Ovary (tissue), 9 donors: Measurements from ENCODE around the gene FOXN1. TPM values are rescaled to one million over a fixed set of nuclear protein-coding genes. Genes with fewer than 3 reads are reported as not detected.
A peak's percentile ranks its signal among the peaks of the same experiment; 100 is the strongest.

ENCODE experiments used
- DNase-seq, 5 donors: peaks; one replicate each; pipeline ENCODE4 v3.0.0-alpha.2; 2019 to 2020
- H3K27ac ChIP-seq, 2 donors: fragments of 200-600 bp; one replicate each; pipeline versions ENCODE4 v1.5.1 to v1.8.0; 2019 to 2022
- H3K27me3 ChIP-seq: fragments of 200-600 bp; one replicate; pipeline ENCODE4 v1.8.0; 2022
- H3K36me3 ChIP-seq: fragments of 200-600 bp; sonication (generic); one replicate; pipeline ENCODE4 v1.5.1; 2019
- H3K4me1 ChIP-seq: one replicate; pipeline ENCODE4 v1.8.1; 2013; ENCODE audit warnings: mild to moderate bottlenecking, moderate library complexity; ENCODE audit not compliant: insufficient read depth
- H3K4me3 ChIP-seq: fragments of 200-600 bp; sonication (generic); one replicate; pipeline ENCODE4 v1.5.1; 2017
- H3K9me3 ChIP-seq, 2 donors: fragments of 200-600 bp in 1 of 2; sonication (generic) in 1 of 2; one replicate each; pipeline versions ENCODE4 v1.5.1 to v1.8.1; 2013 to 2019; ENCODE audit warnings: mild to moderate bottlenecking in 1 of 2, moderate library complexity in 1 of 2
- EP300 ChIP-seq: sonication (generic); formaldehyde crosslinking; IDR thresholded peaks from one replicate; pipeline ENCODE4 v1.6.1; 2017; ENCODE audit warnings: antibody characterized with exemption
- POLR2A ChIP-seq: fragments of 450-650 bp; IDR thresholded peaks from one replicate; pipeline ENCODE4 v1.6.1; 2017; ENCODE audit warnings: antibody characterized with exemption, mild to moderate bottlenecking, moderate library complexity
- WGBS, 3 donors: extraction: QIAGEN DNeasy Blood & Tissue Kit in 1 of 3; methylation state at CpG; one replicate each; pipeline versions ENCODE4 v1.1.5 to v1.1.7; 2013 to 2017; 5-methylcytosine and 5-hydroxymethylcytosine counted together
- intact Hi-C, 4 donors: fragments of 100-400 bp; cut with DNase I; formaldehyde crosslinking; loops; one replicate each; pipeline versions ENCODE4 v1.11.0 to v1.15.1; 2022 to 2023
- polyA plus RNA-seq, 2 donors: library from polyadenylated mRNA; stranded (reverse); fragments of 200-250 nt in 1 of 2; fragments of 350-450 nt in 1 of 2; fragmentation: Illumina TruSeq in 1 of 2; extraction: RNeasy Lipid Tissue Mini Kit (QIAGEN cat#74804) in 1 of 2; gene quantifications; one replicate each; pipeline ENCODE4 v1.2.3, GENCODE V29; 2013 to 2014
- total RNA-seq, 7 donors: library from RNA; depleted of rRNA in 2 of 7; stranded (reverse); fragments of >200 nt in 2 of 7; fragmentation: NEBNext Ultra II Directional in 3 of 7; extraction: Animal tissue kit (Norgen Biotek cat#: 25700) in 3 of 7; gene quantifications; one replicate each; pipeline versions ENCODE4 v1.1.0 to v1.2.4, GENCODE V29; 2016 to 2023
- TF ChIP-seq, protein P1 (sequence below), 3 donors: fragments of 450-650 bp in 2 of 3; fragments of 200-600 bp in 1 of 3; IDR thresholded peaks; one replicate each; pipeline versions ENCODE4 v1.5.1 to v1.8.0; 2016 to 2022; ENCODE audit warnings: antibody characterized with exemption in 3 of 3, mild to moderate bottlenecking in 1 of 3
- donor health status: DM: no; HTN: no; CAD: no; lungs with moderate emphysema.
- donor health status: DM: no; HTN: no; CAD: no.
- donor health status: Bipolar disorder and iron deficiency.
- donor health status: DM: yes; HTN: yes; CAD: no.
- donor health status: DM: no; HTN: no; CAD: no.
- donor health status: DM: yes; HTN: yes; CAD: no.

Gene FOXN1
- total and polyA plus RNA-seq, 9 donors = not detected

DNA sequence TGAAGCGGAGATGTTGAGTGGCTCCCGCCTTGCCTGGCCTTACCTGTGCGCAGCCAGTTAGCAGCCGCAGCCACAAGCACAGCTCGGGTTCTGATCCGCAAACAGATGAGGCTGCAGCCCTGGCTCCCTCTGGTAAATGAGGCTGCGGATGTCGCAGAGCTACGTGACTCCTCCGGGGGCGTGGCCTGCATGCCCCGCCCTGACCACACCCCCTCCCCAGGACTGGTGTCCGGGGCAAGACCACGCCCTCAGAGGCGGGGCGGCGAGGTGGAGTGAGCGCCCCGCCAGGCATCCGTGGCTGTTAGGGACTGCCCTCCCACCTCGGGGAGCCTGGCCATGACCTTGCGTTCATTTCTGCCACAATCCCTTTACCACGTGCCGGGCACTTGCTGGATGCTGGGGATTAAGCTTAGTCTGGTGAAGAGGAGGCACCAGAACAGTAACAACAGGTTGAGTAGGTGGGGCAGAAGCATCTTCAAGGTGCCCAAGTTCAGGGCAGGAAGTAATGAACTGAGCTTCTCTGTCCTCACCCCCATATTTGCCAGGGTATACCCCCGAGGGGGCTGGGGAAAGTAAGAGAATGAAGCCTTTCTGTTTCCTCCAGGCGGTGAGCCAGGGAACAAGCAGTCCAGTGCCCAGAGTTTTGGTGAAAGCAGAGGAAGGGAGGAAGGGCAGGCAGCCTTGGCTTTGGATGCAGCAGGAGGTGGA lies 70.8 kb downstream of the FOXN1 start, which contains the start of gene ALDOC:
ALDOC (minus strand) TSS at position 138 of the 708 bp plus-strand sequence. CDS start 1,363 bp downstream, outside the sequence.
- 4 to 9% (median 8%) methylated on average over 20 to 26 of the region's 26 CpGs for WGBS, 3 donors
- H3K27ac ChIP-seq = peak within 1 kb of the TSS; percentile 28 to 53
- DNase-seq = peak; percentile 97 to 98 (median 97)

GRCh38 chr17:28577466-28577824 lies 71.3 kb downstream of the FOXN1 start:
- no peaks in the 10 kb centered on the region for H3K36me3 ChIP-seq
- no peaks in the 10 kb centered on the region for H3K27me3 ChIP-seq
- H3K9me3 ChIP-seq = no peaks in the 10 kb centered on the region
- TF ChIP-seq, protein P1, sequence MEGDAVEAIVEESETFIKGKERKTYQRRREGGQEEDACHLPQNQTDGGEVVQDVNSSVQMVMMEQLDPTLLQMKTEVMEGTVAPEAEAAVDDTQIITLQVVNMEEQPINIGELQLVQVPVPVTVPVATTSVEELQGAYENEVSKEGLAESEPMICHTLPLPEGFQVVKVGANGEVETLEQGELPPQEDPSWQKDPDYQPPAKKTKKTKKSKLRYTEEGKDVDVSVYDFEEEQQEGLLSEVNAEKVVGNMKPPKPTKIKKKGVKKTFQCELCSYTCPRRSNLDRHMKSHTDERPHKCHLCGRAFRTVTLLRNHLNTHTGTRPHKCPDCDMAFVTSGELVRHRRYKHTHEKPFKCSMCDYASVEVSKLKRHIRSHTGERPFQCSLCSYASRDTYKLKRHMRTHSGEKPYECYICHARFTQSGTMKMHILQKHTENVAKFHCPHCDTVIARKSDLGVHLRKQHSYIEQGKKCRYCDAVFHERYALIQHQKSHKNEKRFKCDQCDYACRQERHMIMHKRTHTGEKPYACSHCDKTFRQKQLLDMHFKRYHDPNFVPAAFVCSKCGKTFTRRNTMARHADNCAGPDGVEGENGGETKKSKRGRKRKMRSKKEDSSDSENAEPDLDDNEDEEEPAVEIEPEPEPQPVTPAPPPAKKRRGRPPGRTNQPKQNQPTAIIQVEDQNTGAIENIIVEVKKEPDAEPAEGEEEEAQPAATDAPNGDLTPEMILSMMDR (IDR thresholded peaks at IDR 0.05) = no peak
- TF ChIP-seq EP300 (no peak), POLR2A (no peak)
- peak overlapping the region; percentile 28 to 53 for H3K27ac ChIP-seq
- intact Hi-C loops = no loop called here
- peaks cover 4% of the 10 kb centered on the region for H3K4me1 ChIP-seq
- no peak for DNase-seq
- no peak overlapping the region for H3K4me3 ChIP-seq
- WGBS, 3 donors = 93 to 98% (median 98%) methylated on average over 3 of the region's 3 CpGs

More for the DNA sequence above, 70.8 kb downstream of the FOXN1 start, which contains the start of gene ALDOC:
- Histone ChIP-seq H3K27me3 (no peaks in the 10 kb centered on the region), H3K4me1 (peaks cover 4% of the 10 kb centered on the region), H3K36me3 (no peaks in the 10 kb centered on the region), H3K4me3 (peak within 1 kb of the TSS; percentile 25), H3K9me3 (no peaks in the 10 kb centered on the region)
- TF ChIP-seq POLR2A (peak; percentile 91), EP300 (no peak)
- TF ChIP-seq, protein P1 (IDR thresholded peaks at IDR 0.05) = no peak
- intact Hi-C loops = no loop called here

GRCh38 chr17:28578246-28579195 lies 72.4 kb downstream of the FOXN1 start:
- no peaks in the 10 kb centered on the region for H3K36me3 ChIP-seq
- intact Hi-C loops = no loop called here
- H3K9me3 ChIP-seq = no peaks in the 10 kb centered on the region
- H3K27me3 ChIP-seq = no peaks in the 10 kb centered on the region
- TF ChIP-seq, protein P1 (IDR thresholded peaks at IDR 0.05) = no peak
- TF ChIP-seq POLR2A (no peak), EP300 (no peak)
- WGBS, 3 donors = 98 to 99% (median 98%) methylated on average over 8 of the region's 8 CpGs
- H3K4me3 ChIP-seq = no peak overlapping the region
- H3K27ac ChIP-seq = no peak overlapping the region
- no peak for DNase-seq
- peaks cover 4% of the 10 kb centered on the region for H3K4me1 ChIP-seq

- 88 to 91% (median 91%) methylated on average over 4 of the region's 4 CpGs for WGBS, 3 donors
- peaks cover 4% of the 10 kb centered on the region for H3K4me1 ChIP-seq
- TF ChIP-seq POLR2A (no peak), EP300 (no peak)
- TF ChIP-seq, protein P1 (IDR thresholded peaks at IDR 0.05) = no peak
- H3K36me3 ChIP-seq = no peaks in the 10 kb centered on the region
- H3K4me3 ChIP-seq = no peak overlapping the region
- H3K9me3 ChIP-seq = no peaks in the 10 kb centered on the region
- H3K27me3 ChIP-seq = no peaks in the 10 kb centered on the region
- intact Hi-C loops = no loop called here
- H3K27ac ChIP-seq = no peak overlapping the region
- no peak for DNase-seq
These were observed 73.4 kb downstream of the FOXN1 start for GRCh38 chr17:28579526-28579925.
